Measurements from ENCODE around the gene HOXC12.

The HOXC12 gene

GRCh38 chr12:53973236-53974042, 18.7 kb downstream of the HOXC12 start:
- no peak for DNase-seq

- no peak for DNase-seq
These were observed 19.7 kb downstream of the HOXC12 start, which contains the start of gene HOTAIR for GRCh38 chr12:53974084-53975063. TSS of gene HOTAIR (minus strand) at chr12:53974954.

DNA sequence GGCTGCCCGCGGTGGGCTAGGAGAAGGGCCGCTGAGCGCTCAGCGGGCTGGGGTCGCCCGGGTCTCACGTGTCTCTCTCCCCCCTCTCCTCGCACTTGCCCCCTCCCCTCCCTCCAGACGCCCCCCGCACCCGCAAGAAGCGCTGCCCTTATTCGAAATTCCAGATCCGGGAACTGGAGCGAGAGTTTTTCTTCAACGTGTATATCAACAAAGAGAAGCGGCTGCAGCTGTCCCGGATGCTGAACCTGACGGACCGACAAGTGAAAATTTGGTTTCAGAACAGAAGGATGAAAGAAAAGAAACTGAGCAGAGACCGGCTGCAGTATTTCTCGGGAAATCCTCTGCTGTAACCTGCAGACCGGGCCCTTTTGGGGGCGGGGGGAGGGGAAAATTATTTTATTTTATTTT, 20.4 kb downstream of the HOXC12 start:
- no peak for DNase-seq

GRCh38 chr12:53975479-53976152, 20.9 kb downstream of the HOXC12 start:
- DNase-seq, result no peak

GRCh38 chr12:53976172-53976822, 21.6 kb downstream of the HOXC12 start:
- DNase-seq, result no peak

DNA sequence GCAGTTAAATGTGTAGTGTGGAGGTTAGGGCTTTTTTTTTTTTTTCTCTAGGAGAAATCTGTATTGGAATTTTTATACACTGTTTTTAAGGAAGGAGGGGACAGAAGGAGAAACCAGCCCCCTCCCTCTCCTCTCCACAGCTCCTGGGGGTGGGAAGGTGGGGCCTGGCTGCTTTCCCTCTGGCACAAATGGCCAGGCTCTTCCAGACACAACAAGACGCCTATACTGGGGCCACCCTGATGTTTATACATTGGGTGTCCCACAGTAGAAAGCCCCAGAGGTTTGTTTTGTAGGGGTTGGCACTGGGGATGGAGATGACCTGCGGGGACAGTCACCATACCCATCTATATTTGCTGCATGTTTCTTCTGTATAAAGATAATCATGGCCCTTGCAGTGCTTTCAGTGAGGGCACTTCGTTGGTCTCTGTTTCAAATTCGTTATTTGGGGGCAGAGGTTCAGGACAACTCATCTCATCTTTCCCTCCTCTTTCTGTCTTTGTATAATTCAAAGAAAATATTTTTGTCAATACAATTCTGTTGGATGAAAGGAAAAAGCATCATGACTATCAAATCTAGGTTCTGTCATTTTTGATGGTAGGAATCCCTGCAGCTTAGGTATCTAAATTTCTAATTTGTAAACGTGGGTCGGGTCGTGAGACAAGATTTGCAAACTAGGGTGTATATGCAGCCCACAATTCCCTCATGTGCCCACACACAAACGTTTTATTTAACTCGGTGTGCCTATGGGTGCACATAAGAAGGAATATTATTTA, 22.3 kb downstream of the HOXC12 start:
- no peak for DNase-seq

- DNase-seq, result no peak
These were observed 23.1 kb downstream of the HOXC12 start for GRCh38 chr12:53977596-53978445.

GRCh38 chr12:53978477-53979356, 24.0 kb downstream of the HOXC12 start:
- no peak for DNase-seq

GRCh38 chr12:53980104-53980801, 25.6 kb downstream of the HOXC12 start:
- DNase-seq, result no peak

DNA sequence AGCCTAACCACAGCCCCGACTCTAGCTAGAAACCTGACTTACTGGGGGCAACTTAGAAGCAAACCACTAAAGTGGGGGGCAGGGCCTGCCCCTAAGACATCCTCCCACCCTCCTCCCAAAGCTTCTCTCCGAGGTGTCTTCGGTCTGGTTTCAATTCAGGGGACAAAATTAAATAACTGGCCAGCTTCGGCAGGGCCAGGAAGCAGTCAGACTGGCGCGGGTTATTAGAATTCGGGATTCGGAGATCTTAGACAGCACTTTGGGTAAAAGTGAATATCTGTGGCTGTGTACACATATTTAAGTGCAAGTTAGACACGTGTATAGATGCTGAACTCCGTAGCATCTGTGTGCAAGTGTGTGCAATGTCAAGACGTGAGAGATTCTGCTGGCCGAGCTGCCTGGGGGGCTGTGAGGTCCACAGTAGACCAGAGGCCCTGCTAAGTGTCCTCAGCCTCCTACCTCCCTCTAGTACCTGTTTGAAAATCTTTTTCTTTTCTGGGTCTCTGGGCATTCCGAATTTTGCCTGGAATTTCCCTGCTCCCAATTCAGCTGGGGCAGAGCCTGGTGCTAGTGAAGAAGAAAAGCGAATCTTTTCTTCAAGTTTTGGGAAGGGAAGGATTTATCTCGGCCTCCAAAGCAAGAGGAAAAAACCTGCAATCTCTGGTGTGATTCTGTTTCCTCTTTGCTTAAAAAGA, 26.2 kb downstream of the HOXC12 start:
- DNase-seq, result no peak

DNA sequence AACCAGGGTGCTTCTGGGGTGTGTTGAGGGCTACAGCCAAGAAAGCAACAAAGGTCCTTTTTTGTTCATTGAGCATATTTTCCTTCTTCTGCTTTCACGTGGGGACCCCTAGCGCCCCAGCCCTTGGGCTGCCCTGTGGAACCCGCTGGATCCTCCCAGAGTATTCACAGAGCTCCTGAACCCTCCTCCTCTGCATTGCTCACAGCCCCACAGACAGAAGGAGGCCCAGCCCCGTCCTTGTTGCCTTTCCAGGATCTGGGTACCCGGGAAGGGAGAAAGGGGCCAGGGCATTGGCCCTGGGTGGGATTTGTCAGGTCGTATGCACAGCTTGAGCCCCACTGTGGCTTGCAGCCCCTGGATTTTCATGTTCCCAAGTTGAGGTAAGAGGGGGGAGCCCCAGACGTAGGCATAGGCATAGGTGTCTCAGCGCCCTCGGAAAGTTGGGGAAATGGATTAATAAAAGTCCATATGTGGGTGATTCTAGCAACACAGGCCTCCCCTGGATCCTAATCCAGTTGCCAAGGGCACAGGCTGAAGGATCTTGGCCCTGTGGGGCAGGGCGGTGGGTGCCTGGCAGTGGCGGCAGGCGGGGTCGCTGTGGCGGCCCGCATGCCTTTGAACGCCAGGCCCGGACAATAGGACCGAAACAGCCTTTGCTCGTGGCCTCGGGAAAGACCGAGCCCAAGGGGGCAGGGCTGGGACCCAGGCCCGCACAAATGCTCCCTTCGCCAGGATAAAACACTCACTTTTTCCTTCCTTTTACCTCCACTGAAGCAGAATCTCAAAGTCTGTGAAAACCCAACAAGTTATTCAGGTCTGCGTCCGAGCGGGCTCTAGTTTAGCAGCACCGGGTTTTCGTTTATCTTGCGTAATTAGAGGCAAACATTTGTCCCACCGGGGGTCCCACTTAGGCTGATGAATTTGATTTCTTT, 27.2 kb downstream of the HOXC12 start:
- no peak for DNase-seq

GRCh38 chr12:53982648-53983567, 28.2 kb downstream of the HOXC12 start:
- DNase-seq, result no peak

GRCh38 chr12:53983568-53983949, 28.9 kb downstream of the HOXC12 start:
- DNase-seq, result no peak

DNA sequence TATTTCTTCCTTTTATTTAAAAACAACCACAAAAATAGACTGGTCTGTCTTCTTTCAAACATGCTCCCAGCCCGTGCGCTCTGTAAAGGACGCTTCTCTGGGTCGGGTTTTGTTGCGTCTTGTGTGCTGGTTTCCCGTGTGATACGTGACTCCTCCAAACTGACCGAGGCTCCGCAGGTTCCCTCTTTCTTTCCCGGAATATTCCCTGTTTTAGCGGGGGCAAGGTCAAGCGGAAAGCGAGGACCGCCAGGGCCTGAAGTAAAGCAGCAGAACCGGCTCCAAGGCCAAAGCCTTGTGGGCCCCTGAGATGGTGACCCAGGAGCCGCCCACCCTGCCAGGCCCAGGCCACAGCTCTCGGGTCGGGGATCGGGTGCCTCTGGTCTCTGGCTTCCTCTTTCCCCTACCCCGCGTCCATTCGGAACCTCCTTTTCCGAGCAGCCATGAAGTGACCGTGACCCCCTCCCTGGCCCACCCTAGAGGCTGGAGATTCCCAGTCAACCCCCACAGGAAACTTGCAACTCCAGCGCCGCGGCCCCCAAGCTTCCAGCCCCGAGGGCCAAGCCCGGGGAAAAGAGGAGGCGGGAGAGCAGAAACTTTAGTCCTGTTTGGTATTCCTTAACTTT, 29.4 kb downstream of the HOXC12 start:
- DNase-seq, result no peak

- peak; percentile 88 for DNase-seq
These were observed 30.4 kb downstream of the HOXC12 start, which contains the start of gene HOXC10 for GRCh38 chr12:53984901-53985691. TSS of gene HOXC10 (plus strand) at chr12:53985146. CDS start at chr12:53985260, 114 bp downstream.
